GM19351 (cell line): Measurements from ENCODE around the gene RIMS3.
"Not testable (repeated sequence)": the region's sequence is repeated elsewhere in the genome, so short reads cannot be mapped to it uniquely, and the experiment has no call there.

Experiments
- ATAC-seq: cut with Tn5 transposase; IDR thresholded peaks from one replicate; pipeline ENCODE4 v1.9.1; 2021; ENCODE audit warnings: mild to moderate bottlenecking, moderate library complexity; ENCODE audit not compliant: unreplicated experiment

RIMS3 gene

DNA sequence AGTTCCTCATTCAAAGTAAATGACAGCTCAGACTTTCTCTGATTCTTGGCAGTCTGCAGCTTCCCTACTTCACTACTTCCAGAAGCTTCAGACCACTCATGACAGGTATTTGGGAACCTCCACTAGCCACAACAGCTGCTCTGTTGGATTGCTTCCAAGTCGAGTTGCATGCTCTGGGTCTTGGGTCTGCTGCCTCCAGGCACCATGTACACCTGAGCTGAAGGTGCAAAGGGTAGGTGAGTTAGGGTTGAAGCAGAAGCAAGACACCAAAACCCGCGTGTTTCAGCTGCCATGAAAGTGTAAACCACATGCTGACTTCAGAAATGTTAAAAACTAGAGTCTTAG is 71.3 kb downstream of the RIMS3 start:
- ATAC-seq: no peak

DNA sequence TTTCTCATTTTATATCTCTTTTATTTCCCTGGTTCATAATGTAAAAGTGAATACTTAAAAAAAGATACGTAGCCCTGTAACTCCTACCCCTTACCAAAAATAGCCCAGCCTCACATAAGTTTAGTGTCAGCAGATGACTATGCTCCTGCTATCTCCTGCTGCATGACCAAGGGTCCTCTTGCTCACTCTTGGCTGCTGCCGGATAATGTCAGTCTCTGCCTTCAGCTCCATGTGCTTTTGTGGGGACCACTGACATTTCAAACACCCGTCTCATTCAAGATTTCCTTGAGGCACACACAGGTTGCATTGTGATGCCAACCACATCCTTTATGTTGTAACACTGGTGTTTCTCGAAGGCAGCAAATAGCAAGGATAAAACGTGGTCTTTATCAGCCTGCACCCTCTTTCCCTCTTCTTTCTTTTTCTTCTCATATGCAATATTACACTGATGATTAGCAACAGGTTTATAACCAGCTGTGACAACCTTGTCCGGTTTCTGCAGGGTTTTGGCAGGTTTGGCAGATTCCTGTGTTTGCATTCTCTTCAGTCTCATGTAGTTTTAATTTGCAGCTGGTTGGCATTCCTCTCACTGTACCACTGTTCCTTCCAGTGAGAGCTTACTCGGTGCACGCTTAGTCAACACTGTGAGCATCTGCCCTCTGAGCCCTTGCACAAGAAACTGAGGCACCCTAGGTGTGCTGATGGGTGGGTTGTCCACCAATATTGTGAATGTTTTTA is 71.9 kb downstream of the RIMS3 start:
- no peak for ATAC-seq

DNA sequence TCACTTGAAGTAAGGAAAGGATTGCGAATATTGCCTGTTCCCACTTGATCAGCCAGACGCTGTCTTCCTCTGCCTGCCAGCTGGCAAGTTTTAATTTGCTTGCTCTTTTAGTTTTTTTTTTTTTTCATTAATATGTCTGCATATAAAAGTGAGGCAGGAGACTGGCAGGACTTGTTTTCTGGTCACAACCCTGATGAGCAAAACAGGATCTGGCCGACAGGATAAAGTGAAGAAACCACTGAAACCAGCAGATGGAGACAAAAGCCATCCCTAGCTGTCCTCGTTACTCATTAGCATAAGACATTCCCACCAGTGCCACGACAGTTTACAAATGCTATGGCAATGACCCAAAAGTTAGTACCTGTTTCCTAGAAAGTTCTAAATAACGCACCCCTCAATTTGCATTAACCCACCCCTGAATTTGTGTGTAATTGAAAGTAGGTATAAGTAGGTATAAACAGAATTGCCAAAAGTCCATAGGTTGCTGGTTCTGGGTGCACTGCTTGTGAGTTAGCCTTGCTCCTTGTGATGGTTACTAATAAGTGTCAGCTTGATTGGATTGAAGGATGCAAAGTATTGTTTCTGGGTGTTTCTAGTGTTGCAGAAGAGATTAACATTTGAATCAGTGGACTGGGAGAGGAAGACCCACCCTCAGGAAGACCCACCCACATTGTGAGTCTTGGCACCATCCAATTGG is 73.2 kb downstream of the RIMS3 start:
- no peak for ATAC-seq

DNA sequence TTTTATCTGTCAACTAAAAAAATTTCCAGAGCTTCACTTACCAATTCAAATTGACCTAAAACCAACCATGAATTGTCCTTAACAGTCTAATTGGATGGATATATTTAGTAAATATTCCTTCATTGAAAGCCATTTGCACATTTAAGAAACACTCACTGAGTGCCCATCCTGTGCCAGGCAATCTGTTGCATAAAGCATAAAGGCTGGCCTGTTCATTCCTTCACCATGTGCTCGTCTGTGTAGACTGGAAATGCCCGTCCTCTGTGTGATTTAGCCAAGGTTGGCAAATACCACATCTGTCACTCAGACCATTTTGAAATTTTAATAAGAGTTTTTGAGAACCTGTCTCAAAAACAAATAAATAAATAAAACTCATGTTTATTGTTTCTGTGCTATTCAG is 76.9 kb downstream of the RIMS3 start:
- no peak for ATAC-seq

DNA sequence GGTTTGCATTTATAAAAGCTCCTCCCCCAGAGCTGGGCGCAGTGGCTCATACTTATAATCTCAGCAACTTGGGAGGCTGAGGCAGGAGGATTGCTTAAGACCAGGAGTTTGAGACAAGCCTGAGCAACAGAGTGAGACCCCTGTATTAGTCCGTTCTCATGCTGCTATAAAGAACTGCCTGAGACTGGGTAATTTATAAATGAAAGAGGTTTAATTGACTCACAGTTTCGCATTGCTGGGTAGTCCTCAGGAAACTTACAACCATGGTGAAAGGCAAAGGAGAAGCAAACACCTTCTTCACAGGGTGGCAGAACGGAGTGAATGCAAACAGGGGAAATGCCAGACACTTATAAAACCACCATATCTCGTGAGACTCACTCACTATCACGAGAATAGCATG is 81.5 kb downstream of the RIMS3 start:
- ATAC-seq: no peak

DNA sequence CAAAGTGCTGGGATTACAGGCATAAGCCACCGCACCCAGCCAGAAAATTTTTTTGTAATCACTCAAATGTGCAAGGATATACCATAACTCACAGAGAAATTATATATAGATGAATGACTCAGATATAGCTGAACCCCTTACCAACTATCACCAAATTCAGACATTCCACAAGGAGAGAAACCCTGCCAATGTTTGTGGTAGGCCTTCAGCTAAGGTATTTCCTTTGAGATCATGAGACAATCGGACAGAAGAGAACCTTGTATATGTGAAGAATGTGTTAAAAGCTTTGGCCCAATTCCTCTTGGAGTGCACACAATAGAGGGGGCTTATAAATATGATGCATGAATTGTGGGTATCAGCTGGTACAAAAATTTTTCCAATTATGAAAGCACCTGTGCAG is 83.4 kb downstream of the RIMS3 start:
- ATAC-seq: no peak

DNA sequence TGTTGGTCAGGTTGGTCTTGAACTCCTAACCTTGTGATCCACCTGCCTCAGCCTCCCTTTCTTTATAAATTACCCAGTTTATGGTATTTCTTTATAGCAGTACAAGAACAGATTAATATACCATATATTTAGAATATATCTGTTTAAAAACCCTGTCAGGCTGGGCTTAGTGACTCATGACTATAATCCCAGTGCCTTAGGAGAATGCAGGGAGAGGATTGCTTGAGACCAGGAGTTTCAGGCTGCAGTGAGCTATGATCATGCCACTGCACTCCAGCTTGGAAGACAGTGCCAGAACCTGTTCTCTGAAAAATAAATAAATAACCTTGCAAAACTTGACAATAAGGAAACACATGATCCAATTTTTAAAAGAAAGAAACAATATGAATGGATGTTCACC is 90.1 kb downstream of the RIMS3 start:
- ATAC-seq: no peak

DNA sequence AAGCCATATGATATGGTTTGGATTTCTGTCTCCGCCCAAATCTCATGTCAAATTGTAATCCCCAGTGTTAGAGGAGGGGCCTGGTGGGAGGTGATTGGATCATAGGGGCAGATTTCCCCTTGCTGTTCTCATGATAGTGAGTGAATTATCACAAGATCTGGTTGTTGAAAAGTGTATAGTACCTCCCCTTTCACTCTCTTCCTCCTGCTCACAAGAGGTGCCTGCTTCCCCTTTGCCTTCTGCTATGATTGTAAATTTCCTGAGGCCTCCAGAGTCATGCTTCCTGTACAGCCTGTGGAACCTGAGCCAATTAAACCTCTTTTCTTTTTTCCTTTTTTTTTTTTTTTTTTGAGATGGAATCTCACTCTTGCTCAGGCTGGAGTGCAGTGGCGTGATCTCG is 90.7 kb downstream of the RIMS3 start:
- not testable (repeated sequence) for ATAC-seq
